Right lobe of liver (tissue), 4 donors: ENCODE results near the gene PDE4B.

ENCODE experiments used
- POLR2A ChIP-seq: fragments of 450-650 bp; IDR thresholded peaks from one replicate; pipeline ENCODE4 v1.6.1; 2017; ENCODE audit warnings: antibody characterized with exemption, mild to moderate bottlenecking
- TF ChIP-seq, protein P1 (sequence below), 4 donors: fragments of 200-600 bp in 3 of 4; fragments of 450-650 bp in 1 of 4; IDR thresholded peaks; one replicate each; pipeline versions ENCODE4 v1.5.1 to v1.8.0; 2016 to 2022; ENCODE audit warnings: antibody characterized with exemption in 4 of 4, mild to moderate bottlenecking in 2 of 4
- donor health status: DM: no; HTN: no; CAD: no.
- donor health status: DM: no; HTN: no; CAD: no.
- donor health status: DM: no; HTN: yes; CAD: no.

DNA sequence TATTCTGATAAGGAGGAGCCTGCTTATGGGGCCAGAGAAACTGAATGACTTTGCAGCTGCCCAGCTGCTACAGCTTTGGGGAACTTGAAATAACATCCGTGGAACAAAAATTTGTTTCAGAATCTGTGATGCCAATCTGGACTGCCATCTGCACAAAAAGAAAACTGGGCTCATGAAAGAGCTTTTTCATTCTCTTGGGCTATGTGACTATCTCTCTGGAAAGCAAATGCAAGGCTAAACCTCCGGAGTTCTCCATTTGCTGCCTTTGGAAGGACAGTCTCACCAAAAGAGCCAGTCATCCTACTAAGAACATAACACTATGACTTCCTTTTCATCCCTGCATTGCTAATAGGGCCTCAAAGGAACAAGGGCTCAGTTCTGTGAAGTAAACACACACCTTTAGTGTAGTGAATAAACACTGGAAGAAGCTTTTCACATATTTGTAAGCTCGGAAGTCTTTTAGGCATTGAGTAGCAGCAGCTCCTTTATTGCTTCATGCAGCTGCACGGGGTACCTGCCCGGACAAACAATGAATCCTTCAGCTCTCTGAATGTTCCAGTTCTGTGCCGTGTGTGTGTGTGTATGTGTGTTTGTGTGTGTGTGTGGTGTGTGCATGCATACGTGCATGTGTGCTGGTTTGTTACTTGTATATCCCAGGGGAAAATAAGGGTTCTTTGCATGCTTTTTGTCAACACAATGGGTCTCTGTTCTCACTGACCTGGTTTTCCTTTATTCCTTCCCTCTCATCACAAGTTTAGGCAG is 485.7 kb downstream of the PDE4B start:
- TF ChIP-seq, protein P1, sequence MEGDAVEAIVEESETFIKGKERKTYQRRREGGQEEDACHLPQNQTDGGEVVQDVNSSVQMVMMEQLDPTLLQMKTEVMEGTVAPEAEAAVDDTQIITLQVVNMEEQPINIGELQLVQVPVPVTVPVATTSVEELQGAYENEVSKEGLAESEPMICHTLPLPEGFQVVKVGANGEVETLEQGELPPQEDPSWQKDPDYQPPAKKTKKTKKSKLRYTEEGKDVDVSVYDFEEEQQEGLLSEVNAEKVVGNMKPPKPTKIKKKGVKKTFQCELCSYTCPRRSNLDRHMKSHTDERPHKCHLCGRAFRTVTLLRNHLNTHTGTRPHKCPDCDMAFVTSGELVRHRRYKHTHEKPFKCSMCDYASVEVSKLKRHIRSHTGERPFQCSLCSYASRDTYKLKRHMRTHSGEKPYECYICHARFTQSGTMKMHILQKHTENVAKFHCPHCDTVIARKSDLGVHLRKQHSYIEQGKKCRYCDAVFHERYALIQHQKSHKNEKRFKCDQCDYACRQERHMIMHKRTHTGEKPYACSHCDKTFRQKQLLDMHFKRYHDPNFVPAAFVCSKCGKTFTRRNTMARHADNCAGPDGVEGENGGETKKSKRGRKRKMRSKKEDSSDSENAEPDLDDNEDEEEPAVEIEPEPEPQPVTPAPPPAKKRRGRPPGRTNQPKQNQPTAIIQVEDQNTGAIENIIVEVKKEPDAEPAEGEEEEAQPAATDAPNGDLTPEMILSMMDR (IDR thresholded peaks at IDR 0.05) = no peak
- TF ChIP-seq POLR2A = no peak
